GM19324 (cell line): ENCODE results near the gene NBL1.
"Not testable (repeated sequence)": the region's sequence is repeated elsewhere in the genome, so short reads cannot be mapped to it uniquely, and the experiment has no call there.

ENCODE experiments used
- ATAC-seq: cut with Tn5 transposase; IDR thresholded peaks from one replicate; pipeline ENCODE4 v1.9.1; 2021; ENCODE audit warnings: mild to moderate bottlenecking, moderate library complexity; ENCODE audit not compliant: unreplicated experiment, low FRiP score

NBL1 gene

GRCh38 chr1:19621274-19621950 lies 22.7 kb upstream of the NBL1 start:
- ATAC-seq, result no peak

- no peak for ATAC-seq
Measured at GRCh38 chr1:19622204-19622603, 21.9 kb upstream of the NBL1 start.

GRCh38 chr1:19623523-19623922 lies 20.6 kb upstream of the NBL1 start:
- ATAC-seq, result no peak

GRCh38 chr1:19625291-19625937 lies 18.7 kb upstream of the NBL1 start:
- ATAC-seq, result no peak

- ATAC-seq, result no peak
Measured at GRCh38 chr1:19628879-19629278, 15.2 kb upstream of the NBL1 start.

- ATAC-seq, result no peak
Measured at GRCh38 chr1:19629357-19629756, 14.8 kb upstream of the NBL1 start.

GRCh38 chr1:19630192-19630591 lies 13.9 kb upstream of the NBL1 start:
- not testable (repeated sequence) for ATAC-seq

- ATAC-seq, result no peak
Measured at GRCh38 chr1:19630720-19631395, 13.3 kb upstream of the NBL1 start.

- ATAC-seq, result no peak
Measured at GRCh38 chr1:19632211-19632610, 11.9 kb upstream of the NBL1 start.

GRCh38 chr1:19633106-19633505 lies 11.0 kb upstream of the NBL1 start:
- no peak for ATAC-seq

- ATAC-seq, result not testable (repeated sequence)
Measured at GRCh38 chr1:19635064-19635463, 9.0 kb upstream of the NBL1 start.

- no peak for ATAC-seq
Measured at GRCh38 chr1:19635646-19636045, 8.5 kb upstream of the NBL1 start.

- no peak for ATAC-seq
Measured at GRCh38 chr1:19636065-19636464, 8.0 kb upstream of the NBL1 start.

GRCh38 chr1:19636749-19637148 lies 7.4 kb upstream of the NBL1 start:
- not testable (repeated sequence) for ATAC-seq

GRCh38 chr1:19637606-19638005 lies 6.5 kb upstream of the NBL1 start:
- no peak for ATAC-seq

- ATAC-seq, result not testable (repeated sequence)
Measured at GRCh38 chr1:19639228-19639627, 4.9 kb upstream of the NBL1 start.

- ATAC-seq, result no peak
Measured at GRCh38 chr1:19639999-19640362, 4.1 kb upstream of the NBL1 start.

GRCh38 chr1:19640363-19641316 lies 3.5 kb upstream of the NBL1 start:
- ATAC-seq, result no peak

- ATAC-seq, result no peak
Measured at GRCh38 chr1:19643121-19643520, 990 bp upstream of the NBL1 start.

- no peak for ATAC-seq
Measured at GRCh38 chr1:19644395-19644680, 227 bp downstream of the NBL1 start.
